Activated T-cell treated with anti-CD3 and anti-CD28 coated beads, Interleukin-2, amount 50 U/mL, for 72 hours (primary cell): ENCODE results near the gene RSAD2. TPM values are rescaled to one million over a fixed set of nuclear protein-coding genes. Genes with fewer than 3 reads are reported as not detected.
A peak's percentile ranks its signal among the peaks of the same experiment; 100 is the strongest.

ENCODE experiments used
- ATAC-seq, 2 donors: fragments of 150-1000 bp; cut with Tn5 transposase; replicated peaks in 1 of 2; 2 replicates each; pipeline ENCODE4 v1.10.0; 2021; ENCODE audit warnings: moderate library complexity in 2 of 2, mild to moderate bottlenecking in 1 of 2
- DNase-seq, 2 donors: peaks; one replicate each; pipeline ENCODE4 v3.0.0; 2021 to 2022; ENCODE audit warnings: mixed read lengths in 1 of 2
- H3K27ac Mint-ChIP-seq: one replicate; pipeline ENCODE4 v1.8.0; 2022; ENCODE audit warnings: mild to moderate bottlenecking, moderate library complexity, mixed read lengths
- H3K27me3 Mint-ChIP-seq: one replicate; pipeline ENCODE4 v1.8.0; 2022; ENCODE audit warnings: low read depth, mixed read lengths
- H3K36me3 Mint-ChIP-seq, 2 donors: one replicate each; pipeline ENCODE4 v1.8.0; 2022; ENCODE audit warnings: mixed read lengths in 2 of 2, mild to moderate bottlenecking in 1 of 2; ENCODE audit not compliant: insufficient read depth in 2 of 2
- H3K4me1 Mint-ChIP-seq: one replicate; pipeline ENCODE4 v1.8.0; 2022; ENCODE audit warnings: low read depth, mixed read lengths
- H3K4me3 Mint-ChIP-seq, 2 donors: one replicate each; pipeline ENCODE4 v1.8.0; 2022; ENCODE audit warnings: mild to moderate bottlenecking in 2 of 2, mixed read lengths in 2 of 2, moderate library complexity in 2 of 2
- H3K9me3 Mint-ChIP-seq, 2 donors: one replicate each; pipeline ENCODE4 v1.8.0; 2022; ENCODE audit warnings: mixed read lengths in 2 of 2
- total RNA-seq, 2 donors: library from RNA; stranded (reverse); gene quantifications; one replicate each; pipeline ENCODE4 v1.2.3, GENCODE V29; 2022

Gene RSAD2
- total RNA-seq, 2 donors from 2014 or later, result 5.4 to 17.8 TPM

DNA sequence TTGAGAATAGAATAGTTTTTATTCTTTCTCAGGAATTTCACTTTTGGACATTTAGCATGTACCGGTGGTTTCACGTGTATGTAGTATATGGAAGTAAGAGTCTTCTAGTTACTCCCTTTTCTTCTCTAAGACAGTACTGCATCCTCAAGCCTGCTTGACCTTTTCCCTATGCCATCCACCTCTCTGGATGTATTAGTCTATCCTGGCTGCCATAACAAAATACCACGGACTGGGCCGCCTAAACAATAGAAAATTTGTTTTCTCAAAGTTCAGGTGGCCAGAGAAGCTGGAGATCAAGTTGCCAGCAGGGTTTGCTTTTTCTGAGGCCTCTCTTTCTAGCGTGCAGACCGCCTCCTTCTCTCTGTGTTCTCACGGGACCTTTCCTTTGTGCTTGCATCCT is 10.6 kb upstream of the RSAD2 start:
- Mint-ChIP-seq H3K27me3 (peaks cover 5% of the 10 kb centered on the region), H3K9me3 (no peaks in the 10 kb centered on the region), H3K27ac (no peak overlapping the region), H3K4me3 (peak overlapping the region; percentile 89 to 98), H3K4me1 (peaks cover 21% of the 10 kb centered on the region), H3K36me3 (peaks cover 7 to 8% of the 10 kb centered on the region in 2 donors)
- ATAC-seq (no peak), DNase-seq (no peak)

DNA sequence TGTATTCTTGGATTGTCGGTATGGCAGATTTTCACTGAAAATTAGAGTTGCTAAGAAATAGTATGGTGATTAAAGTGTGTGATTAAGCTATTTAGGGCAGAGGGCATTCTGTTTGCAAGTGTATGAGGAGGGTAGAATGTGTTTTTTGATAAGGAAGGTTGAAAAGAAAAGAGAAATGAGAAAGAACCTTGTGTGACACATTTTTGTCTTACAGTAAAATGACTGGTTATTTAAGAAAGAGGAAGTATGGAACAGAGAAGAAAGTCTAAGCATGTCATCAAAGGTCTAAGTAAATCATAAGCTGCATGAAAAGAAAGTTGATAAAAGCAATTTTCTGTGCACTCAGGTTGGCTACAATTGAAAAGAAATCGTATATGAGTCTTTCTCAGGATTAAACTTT is 5.2 kb upstream of the RSAD2 start:
- H3K27me3 Mint-ChIP-seq, result no peaks in the 10 kb centered on the region
- DNase-seq, result no peak
- H3K36me3 Mint-ChIP-seq, result peaks cover 4 to 13% of the 10 kb centered on the region in 2 donors
- H3K4me1 Mint-ChIP-seq, result peaks cover 48% of the 10 kb centered on the region
- peak in 1 of 2 donors; percentile 32 for ATAC-seq
- H3K4me3 Mint-ChIP-seq, result peak overlapping the region; percentile 47 to 64
- peak overlapping the region; percentile 29 for H3K27ac Mint-ChIP-seq
- H3K9me3 Mint-ChIP-seq, result peaks cover 2 to 4% of the 10 kb centered on the region in 2 donors

DNA sequence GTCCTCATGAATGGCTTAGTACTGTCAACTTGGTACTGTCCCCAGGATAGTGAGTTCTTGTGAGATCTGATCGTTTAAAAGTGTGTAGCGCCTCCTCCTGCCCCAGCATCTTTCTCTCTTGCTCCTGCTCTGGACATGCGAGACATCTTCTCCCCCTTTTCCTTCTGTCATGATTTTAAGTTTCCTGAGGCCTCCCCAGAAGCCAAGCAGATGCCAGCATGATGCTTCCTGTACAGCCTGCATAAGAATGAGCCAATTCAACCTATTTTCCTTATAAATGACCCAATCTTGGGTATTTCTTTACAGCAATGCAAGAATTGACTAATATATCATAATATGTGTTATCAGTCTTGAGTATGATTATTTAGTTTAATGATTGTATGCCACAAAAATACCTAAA is 3.5 kb upstream of the RSAD2 start:
- ATAC-seq (no peak), DNase-seq (no peak)
- Mint-ChIP-seq H3K27ac (peak overlapping the region; percentile 85), H3K4me1 (peaks cover 64% of the 10 kb centered on the region), H3K27me3 (no peaks in the 10 kb centered on the region), H3K9me3 (peaks cover 2 to 4% of the 10 kb centered on the region in 2 donors), H3K36me3 (peaks cover 4 to 13% of the 10 kb centered on the region in 2 donors), H3K4me3 (no peak overlapping the region)

DNA sequence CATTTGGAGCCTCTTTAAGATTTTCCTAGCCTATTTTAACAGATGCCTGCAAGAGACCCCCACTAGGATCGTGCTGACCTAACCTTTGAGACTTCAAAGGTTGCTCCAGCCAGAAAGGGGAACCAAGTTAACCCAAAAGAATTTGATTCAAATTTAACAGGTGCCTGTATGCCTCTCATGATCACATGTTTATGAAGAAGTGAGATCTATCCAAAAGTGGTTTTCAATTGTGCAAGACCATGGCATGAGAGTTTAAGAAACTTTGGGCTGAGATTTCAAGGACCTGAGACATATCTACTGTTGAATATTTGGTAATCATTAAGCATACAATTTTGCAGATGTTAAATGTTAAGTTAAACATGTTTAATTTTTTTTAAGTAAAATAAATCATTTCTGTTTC is 1.3 kb upstream of the RSAD2 start:
- no peak overlapping the region for H3K27ac Mint-ChIP-seq
- no peaks in the 10 kb centered on the region for H3K27me3 Mint-ChIP-seq
- H3K4me1 Mint-ChIP-seq, result peaks cover 86% of the 10 kb centered on the region
- no peak overlapping the region for H3K4me3 Mint-ChIP-seq
- H3K9me3 Mint-ChIP-seq, result peaks cover 2 to 4% of the 10 kb centered on the region in 2 donors
- H3K36me3 Mint-ChIP-seq, result peaks cover 7 to 13% of the 10 kb centered on the region in 2 donors
- DNase-seq (no peak), ATAC-seq (no peak)

DNA sequence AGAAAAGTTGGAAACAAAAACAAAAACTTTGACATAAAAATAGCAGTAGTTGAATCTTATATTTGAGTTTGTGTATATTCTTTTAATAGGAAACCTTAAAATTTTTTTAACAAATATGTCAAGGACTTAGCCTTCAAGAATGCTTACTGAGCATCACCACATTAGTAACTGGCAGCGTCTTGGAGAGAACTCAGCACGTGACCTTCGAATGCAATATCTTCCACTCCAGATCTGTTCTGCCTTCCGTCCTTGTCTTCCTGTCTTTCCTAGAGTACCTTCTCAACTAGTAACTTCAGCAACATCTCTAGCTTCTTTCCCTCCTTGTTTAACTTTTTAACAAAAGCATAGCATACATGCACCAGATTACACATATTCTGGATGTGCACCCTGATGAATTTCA is 972 bp downstream of the RSAD2 start:
- no peaks in the 10 kb centered on the region for H3K27me3 Mint-ChIP-seq
- peaks cover 75% of the 10 kb centered on the region for H3K4me1 Mint-ChIP-seq
- H3K27ac Mint-ChIP-seq, result no peak overlapping the region
- H3K36me3 Mint-ChIP-seq, result peaks cover 7 to 10% of the 10 kb centered on the region in 2 donors
- H3K4me3 Mint-ChIP-seq, result peak overlapping the region; percentile 43 to 79
- ATAC-seq (no peak), DNase-seq (no peak)
- peaks cover 2 to 4% of the 10 kb centered on the region in 2 donors for H3K9me3 Mint-ChIP-seq

DNA sequence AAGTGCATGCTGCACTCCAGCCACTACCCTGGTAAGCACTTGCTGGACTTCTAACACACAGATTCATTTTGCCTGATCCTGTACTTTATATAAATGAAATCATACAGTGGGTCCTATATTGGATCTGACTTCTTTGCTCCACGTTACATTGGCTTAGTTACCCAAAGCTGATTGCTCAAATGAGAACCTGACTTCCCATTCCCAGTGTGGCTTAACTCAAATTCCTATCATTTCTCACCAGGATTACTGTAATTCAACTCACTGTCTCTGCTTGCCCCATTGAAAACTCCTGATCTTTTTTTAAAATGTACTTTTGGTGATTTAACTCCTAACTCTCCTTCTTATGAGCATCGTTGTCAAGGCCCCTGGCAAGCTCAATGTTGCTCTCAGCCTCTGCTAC is 1.4 kb downstream of the RSAD2 start:
- peak overlapping the region; percentile 91 for H3K27ac Mint-ChIP-seq

DNA sequence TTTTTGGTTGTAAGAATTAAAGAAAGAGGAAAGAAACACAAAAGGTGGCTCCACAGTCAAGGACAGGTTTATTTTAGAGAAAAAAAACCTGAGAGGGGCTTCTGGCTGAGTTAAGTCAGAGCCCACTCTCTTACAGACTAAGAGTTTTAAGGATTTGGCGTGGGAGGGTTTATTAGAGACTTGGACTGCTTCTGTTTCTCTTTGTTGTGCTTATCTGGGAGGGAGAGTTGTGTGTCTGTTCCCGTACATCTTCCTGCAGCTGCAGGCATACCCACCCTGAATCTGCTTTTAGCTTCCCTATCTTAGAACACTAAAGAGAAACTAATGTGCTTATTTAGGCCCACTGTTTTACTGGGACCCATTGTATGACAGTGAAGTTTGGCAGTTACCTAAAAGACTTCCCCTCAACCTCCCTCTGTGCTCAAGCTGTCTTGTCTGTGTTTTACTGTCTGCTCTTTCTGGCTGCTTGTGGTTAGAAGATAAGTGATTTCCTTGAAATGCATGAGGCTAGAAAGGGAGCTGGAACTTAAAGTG is 2.7 kb downstream of the RSAD2 start:
- peak overlapping the region; percentile 93 for H3K27ac Mint-ChIP-seq
- peak overlapping the region; percentile 61 to 86 for H3K4me3 Mint-ChIP-seq
- no peaks in the 10 kb centered on the region for H3K9me3 Mint-ChIP-seq
- ATAC-seq, result peak; percentile 46 to 53
- DNase-seq, result peak in 1 of 2 donors; percentile 18
- H3K4me1 Mint-ChIP-seq, result peaks cover 64% of the 10 kb centered on the region
- H3K27me3 Mint-ChIP-seq, result no peaks in the 10 kb centered on the region
- H3K36me3 Mint-ChIP-seq, result peaks cover 2 to 3% of the 10 kb centered on the region in 2 donors

More for the DNA sequence above, 1.4 kb downstream of the RSAD2 start:
- Mint-ChIP-seq H3K4me3 (peak overlapping the region; percentile 43 to 79), H3K9me3 (peaks cover under 1 to 1% of the 10 kb centered on the region in 2 donors), H3K36me3 (peaks cover 5 to 8% of the 10 kb centered on the region in 2 donors), H3K27me3 (no peaks in the 10 kb centered on the region), H3K4me1 (peaks cover 73% of the 10 kb centered on the region)
- DNase-seq (no peak), ATAC-seq (no peak)

DNA sequence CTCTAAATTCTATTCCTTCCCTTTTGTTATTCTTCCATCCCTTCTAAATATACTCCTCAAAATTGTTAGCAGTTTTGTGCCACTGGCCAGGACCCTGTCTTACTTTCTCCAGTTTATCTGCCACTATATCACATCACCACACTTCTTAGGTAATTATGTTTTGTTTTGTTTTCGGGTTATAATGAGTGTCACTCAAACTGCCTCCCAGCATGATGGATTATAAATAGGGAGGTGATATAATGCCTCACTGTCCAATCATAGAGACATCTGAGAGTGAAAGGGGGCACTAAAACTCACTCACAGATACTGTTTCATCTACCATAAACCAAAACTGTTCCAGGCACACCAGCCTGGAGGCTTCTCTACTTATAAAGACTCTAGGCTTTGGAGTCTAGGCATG is 3.5 kb downstream of the RSAD2 start:
- ATAC-seq (peak in 1 of 2 donors; percentile 14), DNase-seq (no peak)
- H3K27me3 Mint-ChIP-seq, result no peaks in the 10 kb centered on the region
- peaks cover 56% of the 10 kb centered on the region for H3K4me1 Mint-ChIP-seq
- H3K27ac Mint-ChIP-seq, result peak overlapping the region; percentile 80
- no peaks in the 10 kb centered on the region for H3K9me3 Mint-ChIP-seq
- H3K4me3 Mint-ChIP-seq, result peak overlapping the region; percentile 49 to 78
- peaks cover 2 to 3% of the 10 kb centered on the region in 2 donors for H3K36me3 Mint-ChIP-seq

DNA sequence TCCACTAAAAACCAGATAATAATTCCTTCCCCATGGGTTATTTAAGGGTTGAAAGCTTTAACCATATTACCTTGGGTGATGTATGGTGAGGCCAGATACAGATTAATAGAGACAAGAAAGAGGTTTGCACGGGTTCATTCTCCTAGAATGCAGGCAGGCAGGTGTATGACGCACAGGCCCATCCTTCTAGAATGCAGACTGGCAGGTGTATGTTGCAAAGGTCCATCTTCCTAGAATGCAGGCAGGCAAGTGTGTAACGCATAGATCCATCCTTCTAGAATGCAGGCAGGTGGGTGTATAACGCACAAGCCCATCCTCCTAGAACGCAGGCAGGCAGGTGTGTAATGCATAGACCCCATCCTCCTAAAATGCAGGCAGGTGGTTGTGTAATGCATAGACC is 3.9 kb downstream of the RSAD2 start:
- H3K27me3 Mint-ChIP-seq, result no peaks in the 10 kb centered on the region
- H3K4me3 Mint-ChIP-seq, result peak overlapping the region in 1 of 2 donors; percentile 78
- ATAC-seq (no peak), DNase-seq (no peak)
- peaks cover 2 to 3% of the 10 kb centered on the region in 2 donors for H3K36me3 Mint-ChIP-seq
- no peaks in the 10 kb centered on the region for H3K9me3 Mint-ChIP-seq
- H3K4me1 Mint-ChIP-seq, result peaks cover 51% of the 10 kb centered on the region
- peak overlapping the region; percentile 80 for H3K27ac Mint-ChIP-seq

DNA sequence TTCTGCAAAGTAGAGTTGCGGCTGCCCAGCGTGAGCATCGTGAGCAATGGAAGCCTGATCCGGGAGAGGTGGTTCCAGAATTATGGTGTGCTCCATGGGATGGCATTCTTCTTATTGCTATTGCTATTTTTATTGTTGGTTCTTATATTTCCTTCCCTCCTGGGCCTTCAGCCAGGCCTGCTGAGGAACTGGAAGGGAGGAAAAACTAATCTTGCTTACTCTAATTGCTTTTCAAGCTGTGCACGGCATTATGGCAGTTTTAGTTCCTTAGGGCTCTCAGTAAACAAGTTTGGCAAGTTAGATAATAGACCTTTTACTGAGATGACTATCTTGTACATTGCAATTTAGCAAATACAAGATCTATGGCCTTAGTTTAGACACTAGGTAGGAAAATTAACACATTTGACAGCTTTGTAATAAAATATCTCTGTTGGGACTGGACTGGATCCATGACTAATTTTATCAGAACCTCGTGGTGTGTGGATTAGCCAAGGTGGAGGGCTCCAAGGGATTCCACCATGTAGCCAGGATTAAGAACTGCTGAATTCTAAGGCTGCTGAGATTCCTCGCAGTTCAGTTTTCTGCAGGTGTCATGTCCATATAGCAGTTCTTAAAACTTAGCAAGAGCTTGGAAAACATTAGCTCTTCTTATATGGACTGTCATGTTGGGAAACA is 6.0 kb downstream of the RSAD2 start:
- Mint-ChIP-seq H3K9me3 (no peaks in the 10 kb centered on the region), H3K27ac (no peak overlapping the region), H3K27me3 (no peaks in the 10 kb centered on the region), H3K36me3 (peaks cover 2 to 3% of the 10 kb centered on the region in 2 donors), H3K4me3 (no peak overlapping the region), H3K4me1 (peaks cover 31% of the 10 kb centered on the region)
- no peak for DNase-seq
- no peak for ATAC-seq

DNA sequence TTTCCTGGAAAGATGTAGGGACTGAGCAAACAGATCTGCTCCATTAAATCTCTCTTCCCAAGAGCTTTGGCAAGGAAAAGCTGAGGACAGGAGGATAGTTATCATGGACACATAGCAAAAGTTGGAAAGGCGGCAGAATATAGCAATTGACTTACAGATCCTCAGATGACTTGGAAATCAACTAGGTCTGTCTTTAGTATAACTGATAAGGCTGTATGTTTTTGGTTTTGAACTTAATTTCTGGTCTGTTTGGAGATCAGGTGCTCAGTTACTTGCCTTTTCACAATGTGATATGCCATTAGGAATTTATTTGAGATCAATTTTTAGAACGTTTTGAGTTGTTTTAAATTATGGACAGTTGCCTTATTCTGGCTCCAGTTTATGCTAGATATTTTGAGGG is 8.0 kb downstream of the RSAD2 start:
- Mint-ChIP-seq H3K9me3 (no peaks in the 10 kb centered on the region), H3K27me3 (no peaks in the 10 kb centered on the region), H3K4me3 (no peak overlapping the region), H3K27ac (no peak overlapping the region), H3K36me3 (peaks cover 0 to 2% of the 10 kb centered on the region in 2 donors), H3K4me1 (peaks cover 12% of the 10 kb centered on the region)
- no peak for DNase-seq
- no peak for ATAC-seq

DNA sequence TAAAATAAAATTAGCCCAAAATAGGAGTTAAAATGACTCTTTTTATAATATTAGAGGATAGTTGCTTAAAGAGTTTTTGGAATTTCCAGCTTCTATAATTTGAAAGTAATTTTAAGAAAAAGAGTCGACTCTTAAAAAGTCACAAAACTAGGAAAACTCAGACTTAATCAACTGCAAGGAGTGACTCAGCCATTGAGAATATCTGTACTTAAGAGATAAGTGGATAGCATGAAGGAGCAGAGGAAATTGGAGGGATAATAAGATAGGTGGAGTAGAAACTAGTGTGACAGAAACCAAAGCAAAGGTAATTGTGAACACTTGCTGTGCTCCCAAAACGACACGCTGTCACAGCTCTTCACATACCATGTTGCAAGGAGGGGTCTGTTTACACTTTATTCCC is 8.4 kb downstream of the RSAD2 start:
- no peaks in the 10 kb centered on the region for H3K27me3 Mint-ChIP-seq
- no peaks in the 10 kb centered on the region for H3K9me3 Mint-ChIP-seq
- H3K4me3 Mint-ChIP-seq, result no peak overlapping the region
- H3K27ac Mint-ChIP-seq, result no peak overlapping the region
- peaks cover 0 to 2% of the 10 kb centered on the region in 2 donors for H3K36me3 Mint-ChIP-seq
- DNase-seq (no peak), ATAC-seq (no peak)
- peaks cover 8% of the 10 kb centered on the region for H3K4me1 Mint-ChIP-seq

DNA sequence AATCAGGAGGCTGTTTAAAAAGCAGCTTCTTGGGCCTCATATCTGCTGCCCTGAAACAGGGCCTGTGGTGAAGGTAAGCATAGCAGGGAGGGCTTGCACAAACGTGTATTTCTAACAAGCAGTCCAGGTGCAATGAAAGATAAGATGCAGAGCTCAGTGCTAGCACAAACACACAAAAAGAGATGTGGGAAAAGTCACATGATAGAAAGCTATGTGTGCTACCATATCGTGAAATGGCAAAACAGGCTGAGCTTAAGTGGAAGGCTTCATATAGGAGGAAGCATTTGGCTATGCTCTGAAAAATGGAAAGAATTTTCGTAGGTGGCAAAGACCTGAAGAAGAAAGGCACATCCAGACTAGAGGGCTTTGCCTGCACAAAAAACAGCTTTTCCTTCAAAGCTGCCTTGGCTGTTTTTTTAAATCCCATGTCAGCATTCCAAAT is 10.2 kb downstream of the RSAD2 start:
- no peaks in the 10 kb centered on the region for H3K27me3 Mint-ChIP-seq
- DNase-seq (no peak), ATAC-seq (no peak)
- H3K9me3 Mint-ChIP-seq, result no peaks in the 10 kb centered on the region
- no peaks in the 10 kb centered on the region for H3K4me1 Mint-ChIP-seq
- peaks cover 0 to 2% of the 10 kb centered on the region in 2 donors for H3K36me3 Mint-ChIP-seq
- no peak overlapping the region for H3K4me3 Mint-ChIP-seq
- no peak overlapping the region for H3K27ac Mint-ChIP-seq
